NCI-H446 treated with DMSO at 0.1 percent for 48 hours (cell line): Measurements from ENCODE around the gene ALB.

ENCODE experiments used
- DNase-seq: peaks from one replicate; lab custom pipeline; 2025; lab: John Stamatoyannopoulos, UW

Gene ALB

GRCh38 chr4:73409012-73409862 lies 5.2 kb downstream of the ALB start:
- DNase-seq: no peak

DNA sequence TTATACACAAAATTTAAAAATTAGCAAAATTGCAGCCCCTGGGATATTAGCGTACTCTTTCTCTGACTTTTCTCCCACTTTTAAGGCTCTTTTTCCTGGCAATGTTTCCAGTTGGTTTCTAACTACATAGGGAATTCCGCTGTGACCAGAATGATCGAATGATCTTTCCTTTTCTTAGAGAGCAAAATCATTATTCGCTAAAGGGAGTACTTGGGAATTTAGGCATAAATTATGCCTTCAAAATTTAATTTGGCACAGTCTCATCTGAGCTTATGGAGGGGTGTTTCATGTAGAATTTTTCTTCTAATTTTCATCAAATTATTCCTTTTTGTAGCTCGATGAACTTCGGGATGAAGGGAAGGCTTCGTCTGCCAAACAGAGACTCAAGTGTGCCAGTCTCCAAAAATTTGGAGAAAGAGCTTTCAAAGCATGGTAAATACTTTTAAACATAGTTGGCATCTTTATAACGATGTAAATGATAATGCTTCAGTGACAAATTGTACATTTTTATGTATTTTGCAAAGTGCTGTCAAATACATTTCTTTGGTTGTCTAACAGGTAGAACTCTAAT lies 6.0 kb downstream of the ALB start:
- DNase-seq: no peak

DNA sequence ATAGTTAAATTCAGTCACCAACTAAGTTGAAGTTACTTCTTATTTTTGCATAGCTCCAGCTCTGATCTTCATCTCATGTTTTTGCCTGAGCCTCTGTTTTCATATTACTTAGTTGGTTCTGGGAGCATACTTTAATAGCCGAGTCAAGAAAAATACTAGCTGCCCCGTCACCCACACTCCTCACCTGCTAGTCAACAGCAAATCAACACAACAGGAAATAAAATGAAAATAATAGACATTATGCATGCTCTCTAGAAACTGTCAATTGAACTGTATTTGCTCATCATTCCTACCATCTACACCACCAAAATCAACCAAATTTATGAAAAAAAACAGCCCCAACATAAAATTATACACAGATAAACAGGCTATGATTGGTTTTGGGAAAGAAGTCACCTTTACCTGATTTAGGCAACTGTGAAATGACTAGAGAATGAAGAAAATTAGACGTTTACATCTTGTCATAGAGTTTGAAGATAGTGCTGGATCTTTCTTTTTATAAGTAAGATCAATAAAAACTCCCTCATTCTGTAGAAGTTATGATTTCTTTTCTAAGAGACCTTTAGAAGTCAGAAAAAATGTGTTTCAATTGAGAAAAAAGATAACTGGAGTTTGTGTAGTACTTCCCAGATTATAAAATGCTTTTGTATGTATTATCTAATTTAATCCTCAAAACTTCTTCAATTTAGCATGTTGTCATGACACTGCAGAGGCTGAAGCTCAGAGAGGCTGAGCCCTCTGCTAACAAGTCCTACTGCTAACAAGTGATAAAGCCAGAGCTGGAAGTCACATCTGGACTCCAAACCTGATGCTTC lies 7.0 kb downstream of the ALB start:
- no peak for DNase-seq

GRCh38 chr4:73411731-73412414 lies 7.8 kb downstream of the ALB start:
- no peak for DNase-seq

DNA sequence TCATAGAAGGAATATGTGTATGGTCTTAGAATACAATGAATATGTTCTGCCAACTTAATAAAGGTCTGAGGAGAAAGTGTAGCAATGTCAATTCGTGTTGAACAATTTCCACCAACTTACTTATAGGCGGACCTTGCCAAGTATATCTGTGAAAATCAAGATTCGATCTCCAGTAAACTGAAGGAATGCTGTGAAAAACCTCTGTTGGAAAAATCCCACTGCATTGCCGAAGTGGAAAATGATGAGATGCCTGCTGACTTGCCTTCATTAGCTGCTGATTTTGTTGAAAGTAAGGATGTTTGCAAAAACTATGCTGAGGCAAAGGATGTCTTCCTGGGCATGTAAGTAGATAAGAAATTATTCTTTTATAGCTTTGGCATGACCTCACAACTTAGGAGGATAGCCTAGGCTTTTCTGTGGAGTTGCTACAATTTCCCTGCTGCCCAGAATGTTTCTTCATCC lies 9.2 kb downstream of the ALB start:
- no peak for DNase-seq

- DNase-seq: no peak
Measured at GRCh38 chr4:73414936-73415271, 10.8 kb downstream of the ALB start.

DNA sequence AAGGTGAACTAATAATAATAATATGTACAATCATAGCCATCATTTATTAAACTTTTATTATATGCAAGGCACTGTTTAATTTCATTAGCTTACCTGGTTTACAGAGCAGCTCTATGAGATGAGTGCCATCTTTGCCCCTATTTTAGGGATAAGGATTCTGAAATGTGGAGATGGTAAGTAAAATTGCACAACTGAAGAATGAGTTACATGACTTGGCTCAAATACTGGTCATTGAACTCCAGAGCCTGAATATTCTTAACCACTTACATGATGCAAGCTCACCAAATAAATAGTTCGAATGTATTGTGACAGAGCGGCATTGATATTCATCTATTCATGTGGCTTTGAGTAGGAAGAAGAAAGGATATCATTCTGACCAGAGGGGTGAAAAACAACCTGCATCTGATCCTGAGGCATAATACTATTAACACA lies 11.7 kb downstream of the ALB start:
- DNase-seq: no peak

- no peak for DNase-seq
Measured at GRCh38 chr4:73416423-73417087, 12.5 kb downstream of the ALB start.

- no peak for DNase-seq
Measured at GRCh38 chr4:73417342-73417741, 13.3 kb downstream of the ALB start.

DNA sequence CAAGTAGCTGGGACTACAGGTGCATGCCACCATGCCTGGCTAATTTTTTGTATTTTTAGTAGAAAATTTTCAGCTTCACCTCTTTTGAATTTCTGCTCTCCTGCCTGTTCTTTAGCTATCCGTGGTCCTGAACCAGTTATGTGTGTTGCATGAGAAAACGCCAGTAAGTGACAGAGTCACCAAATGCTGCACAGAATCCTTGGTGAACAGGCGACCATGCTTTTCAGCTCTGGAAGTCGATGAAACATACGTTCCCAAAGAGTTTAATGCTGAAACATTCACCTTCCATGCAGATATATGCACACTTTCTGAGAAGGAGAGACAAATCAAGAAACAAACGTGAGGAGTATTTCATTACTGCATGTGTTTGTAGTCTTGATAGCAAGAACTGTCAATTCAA lies 13.9 kb downstream of the ALB start:
- no peak for DNase-seq

DNA sequence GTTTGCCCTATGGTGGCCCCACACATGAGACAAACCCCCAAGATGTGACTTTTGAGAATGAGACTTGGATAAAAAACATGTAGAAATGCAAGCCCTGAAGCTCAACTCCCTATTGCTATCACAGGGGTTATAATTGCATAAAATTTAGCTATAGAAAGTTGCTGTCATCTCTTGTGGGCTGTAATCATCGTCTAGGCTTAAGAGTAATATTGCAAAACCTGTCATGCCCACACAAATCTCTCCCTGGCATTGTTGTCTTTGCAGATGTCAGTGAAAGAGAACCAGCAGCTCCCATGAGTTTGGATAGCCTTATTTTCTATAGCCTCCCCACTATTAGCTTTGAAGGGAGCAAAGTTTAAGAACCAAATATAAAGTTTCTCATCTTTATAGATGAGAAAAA lies 14.6 kb downstream of the ALB start:
- no peak for DNase-seq

GRCh38 chr4:73419106-73420038 lies 15.3 kb downstream of the ALB start:
- DNase-seq: no peak

DNA sequence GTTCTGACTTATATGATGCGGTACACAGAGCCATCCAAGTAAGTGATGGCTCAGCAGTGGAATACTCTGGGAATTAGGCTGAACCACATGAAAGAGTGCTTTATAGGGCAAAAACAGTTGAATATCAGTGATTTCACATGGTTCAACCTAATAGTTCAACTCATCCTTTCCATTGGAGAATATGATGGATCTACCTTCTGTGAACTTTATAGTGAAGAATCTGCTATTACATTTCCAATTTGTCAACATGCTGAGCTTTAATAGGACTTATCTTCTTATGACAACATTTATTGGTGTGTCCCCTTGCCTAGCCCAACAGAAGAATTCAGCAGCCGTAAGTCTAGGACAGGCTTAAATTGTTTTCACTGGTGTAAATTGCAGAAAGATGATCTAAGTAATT lies 16.5 kb downstream of the ALB start:
- DNase-seq: no peak

GRCh38 chr4:73421708-73422457 lies 17.8 kb downstream of the ALB start:
- DNase-seq: no peak

- no peak for DNase-seq
Measured at GRCh38 chr4:73422458-73422752, 18.3 kb downstream of the ALB start.

DNA sequence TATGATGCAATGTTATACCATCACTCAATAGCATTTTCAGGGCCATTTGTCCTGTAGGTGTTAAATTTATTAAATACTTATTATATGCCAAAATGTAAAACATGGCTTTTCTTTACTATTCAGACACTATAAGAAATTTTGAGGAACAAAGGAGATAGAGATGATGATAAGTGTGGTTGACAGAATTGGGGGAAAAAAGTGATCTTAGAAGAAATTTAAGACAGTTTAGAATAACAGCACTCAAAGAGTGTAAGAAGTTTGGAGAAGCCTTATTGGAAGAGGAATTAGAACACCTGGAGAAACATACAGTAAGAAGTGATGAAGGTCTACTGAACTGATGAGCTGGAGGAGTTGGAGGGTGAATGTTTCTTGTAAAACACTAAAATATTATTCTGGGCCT lies 19.1 kb downstream of the ALB start:
- DNase-seq: no peak

DNA sequence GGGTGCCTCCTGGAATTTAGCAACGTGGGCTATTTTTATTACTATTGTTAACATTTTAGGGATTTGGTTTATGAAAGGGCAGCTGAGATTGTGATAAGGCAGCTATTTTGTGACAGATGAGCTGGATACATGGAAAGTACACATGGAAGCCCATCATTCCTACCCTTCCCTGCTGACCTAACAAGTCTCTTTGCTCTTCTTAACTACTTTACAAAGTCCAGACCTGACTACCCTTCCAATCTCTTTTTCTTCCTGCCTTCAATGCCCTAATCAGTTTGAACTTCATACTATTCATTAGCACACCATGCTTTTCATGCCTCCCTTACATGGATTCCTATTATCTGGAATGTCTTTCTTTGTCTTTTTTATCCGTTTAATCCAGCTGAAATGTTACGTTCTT lies 22.6 kb downstream of the ALB start:
- DNase-seq: no peak

GRCh38 chr4:73429118-73429517 lies 25.0 kb downstream of the ALB start:
- no peak for DNase-seq

- DNase-seq: no peak
Measured at GRCh38 chr4:73429826-73430587, 25.9 kb downstream of the ALB start.

- no peak for DNase-seq
Measured at GRCh38 chr4:73431813-73432168, 27.7 kb downstream of the ALB start.
